ENCODE data around the gene SH3PXD2A.

Gene SH3PXD2A, protein sequence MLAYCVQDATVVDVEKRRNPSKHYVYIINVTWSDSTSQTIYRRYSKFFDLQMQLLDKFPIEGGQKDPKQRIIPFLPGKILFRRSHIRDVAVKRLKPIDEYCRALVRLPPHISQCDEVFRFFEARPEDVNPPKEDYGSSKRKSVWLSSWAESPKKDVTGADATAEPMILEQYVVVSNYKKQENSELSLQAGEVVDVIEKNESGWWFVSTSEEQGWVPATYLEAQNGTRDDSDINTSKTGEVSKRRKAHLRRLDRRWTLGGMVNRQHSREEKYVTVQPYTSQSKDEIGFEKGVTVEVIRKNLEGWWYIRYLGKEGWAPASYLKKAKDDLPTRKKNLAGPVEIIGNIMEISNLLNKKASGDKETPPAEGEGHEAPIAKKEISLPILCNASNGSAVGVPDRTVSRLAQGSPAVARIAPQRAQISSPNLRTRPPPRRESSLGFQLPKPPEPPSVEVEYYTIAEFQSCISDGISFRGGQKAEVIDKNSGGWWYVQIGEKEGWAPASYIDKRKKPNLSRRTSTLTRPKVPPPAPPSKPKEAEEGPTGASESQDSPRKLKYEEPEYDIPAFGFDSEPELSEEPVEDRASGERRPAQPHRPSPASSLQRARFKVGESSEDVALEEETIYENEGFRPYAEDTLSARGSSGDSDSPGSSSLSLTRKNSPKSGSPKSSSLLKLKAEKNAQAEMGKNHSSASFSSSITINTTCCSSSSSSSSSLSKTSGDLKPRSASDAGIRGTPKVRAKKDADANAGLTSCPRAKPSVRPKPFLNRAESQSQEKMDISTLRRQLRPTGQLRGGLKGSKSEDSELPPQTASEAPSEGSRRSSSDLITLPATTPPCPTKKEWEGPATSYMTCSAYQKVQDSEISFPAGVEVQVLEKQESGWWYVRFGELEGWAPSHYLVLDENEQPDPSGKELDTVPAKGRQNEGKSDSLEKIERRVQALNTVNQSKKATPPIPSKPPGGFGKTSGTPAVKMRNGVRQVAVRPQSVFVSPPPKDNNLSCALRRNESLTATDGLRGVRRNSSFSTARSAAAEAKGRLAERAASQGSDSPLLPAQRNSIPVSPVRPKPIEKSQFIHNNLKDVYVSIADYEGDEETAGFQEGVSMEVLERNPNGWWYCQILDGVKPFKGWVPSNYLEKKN

GRCh38 chr10:103855424-103855823, at the start of gene SH3PXD2A:
TSS of gene SH3PXD2A (minus strand) at chr10:103855576. CDS start at chr10:103855266, 310 bp downstream.
- DNase-seq = peak; percentile 78

GRCh38 chr10:103901299-103901698, 45.9 kb upstream of the SH3PXD2A start:
- DNase-seq = no peak

- no peak for DNase-seq
Observed at GRCh38 chr10:103899312-103899711, 43.9 kb upstream of the SH3PXD2A start.

GRCh38 chr10:103897241-103897774, 41.9 kb upstream of the SH3PXD2A start:
- DNase-seq = no peak

DNA sequence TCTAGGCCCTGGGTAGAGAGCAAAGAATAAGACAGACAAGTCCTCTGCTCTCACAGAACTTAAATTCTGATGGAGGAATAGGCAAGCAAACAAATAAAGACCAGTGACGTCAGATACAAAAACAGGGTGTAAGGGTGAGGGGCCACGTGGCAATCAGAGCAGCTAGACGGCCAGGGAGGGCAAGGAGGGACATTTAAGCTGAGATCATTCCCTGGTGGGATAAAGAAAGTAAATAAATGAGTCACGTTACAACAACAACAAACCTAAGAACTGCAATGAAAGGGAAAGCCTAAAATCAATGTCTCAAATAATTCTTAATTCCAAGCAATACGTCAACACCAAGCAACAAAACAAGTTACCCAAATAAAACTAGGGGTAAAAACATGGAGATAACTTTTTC, 40.8 kb upstream of the SH3PXD2A start:
- no peak for DNase-seq

DNA sequence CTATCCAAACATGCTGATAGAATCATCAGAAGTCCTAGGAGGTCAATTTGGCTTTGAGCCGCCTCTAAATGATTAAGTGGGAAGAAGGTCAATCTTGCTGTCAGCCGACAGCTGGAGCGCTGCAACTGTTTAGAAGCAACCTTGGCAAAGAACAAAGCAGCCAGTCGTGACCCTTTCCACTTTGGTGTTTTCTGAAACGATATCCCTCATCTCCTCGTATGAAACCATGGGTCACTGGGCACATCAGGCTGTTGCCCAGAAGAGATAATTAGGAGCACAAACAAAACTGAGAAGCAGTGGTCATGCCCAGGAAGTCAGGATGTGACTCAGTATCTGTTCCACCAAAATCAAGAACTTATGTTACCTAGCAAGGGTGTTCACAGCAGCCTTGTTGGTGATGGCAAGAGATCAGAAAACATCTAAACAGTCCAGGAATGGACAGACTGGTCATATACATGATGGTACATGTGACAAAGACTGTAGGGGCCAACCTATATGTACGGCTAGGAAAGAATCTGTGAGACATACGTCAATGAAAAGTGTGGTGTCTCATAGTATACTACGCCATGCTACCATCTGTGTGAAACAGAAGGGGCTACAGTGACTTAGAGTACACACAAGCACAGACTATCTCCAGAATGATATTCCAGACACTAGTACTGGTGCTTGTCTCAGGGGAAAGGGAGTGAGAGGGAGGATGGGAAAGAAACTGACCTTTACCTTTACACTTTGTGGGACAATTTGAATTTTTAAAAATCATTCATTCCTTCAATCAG, 40.2 kb upstream of the SH3PXD2A start:
- DNase-seq = no peak

GRCh38 chr10:103894441-103894864, 39.1 kb upstream of the SH3PXD2A start:
- peak; percentile 58 for DNase-seq

GRCh38 chr10:103893817-103894216, 38.4 kb upstream of the SH3PXD2A start:
- no peak for DNase-seq

DNA sequence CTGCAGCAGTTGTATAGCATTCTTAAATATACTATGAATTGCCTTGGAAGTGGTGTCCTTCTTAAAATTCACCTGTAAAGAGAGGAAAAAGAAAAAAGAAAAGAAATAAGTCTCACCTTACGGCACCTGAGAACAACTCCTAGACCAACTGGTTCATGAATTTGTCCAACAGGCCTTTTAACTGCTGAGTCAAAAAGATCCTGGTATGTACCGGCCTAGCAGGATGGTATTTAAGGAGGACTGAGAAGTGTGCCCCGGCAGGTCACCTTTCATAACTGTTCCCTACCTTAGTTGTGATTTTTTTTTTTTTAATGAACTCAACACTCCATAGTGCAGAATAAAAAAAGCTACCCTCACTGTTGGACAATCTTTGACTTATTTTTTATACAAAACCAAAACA, 36.8 kb upstream of the SH3PXD2A start:
- no peak for DNase-seq

DNA sequence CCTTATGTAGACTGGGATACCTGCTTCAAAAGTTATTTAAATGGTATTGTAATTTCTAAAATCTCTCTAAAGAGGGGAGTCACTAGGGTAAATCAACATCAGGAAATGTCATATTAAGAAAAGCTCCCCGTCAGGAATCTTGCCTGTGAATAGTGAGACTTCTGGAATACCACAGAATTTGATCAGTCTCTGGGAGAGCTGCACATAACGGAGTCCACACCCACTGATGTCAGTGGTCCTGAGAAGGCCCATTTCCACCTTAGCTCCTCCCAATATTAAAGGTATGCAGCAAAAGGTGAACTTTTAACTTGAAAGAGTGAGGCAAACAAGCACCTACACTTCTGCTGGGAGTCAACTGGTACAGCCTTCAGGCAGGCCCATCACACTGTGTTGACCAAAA, 35.3 kb upstream of the SH3PXD2A start:
- no peak for DNase-seq

DNA sequence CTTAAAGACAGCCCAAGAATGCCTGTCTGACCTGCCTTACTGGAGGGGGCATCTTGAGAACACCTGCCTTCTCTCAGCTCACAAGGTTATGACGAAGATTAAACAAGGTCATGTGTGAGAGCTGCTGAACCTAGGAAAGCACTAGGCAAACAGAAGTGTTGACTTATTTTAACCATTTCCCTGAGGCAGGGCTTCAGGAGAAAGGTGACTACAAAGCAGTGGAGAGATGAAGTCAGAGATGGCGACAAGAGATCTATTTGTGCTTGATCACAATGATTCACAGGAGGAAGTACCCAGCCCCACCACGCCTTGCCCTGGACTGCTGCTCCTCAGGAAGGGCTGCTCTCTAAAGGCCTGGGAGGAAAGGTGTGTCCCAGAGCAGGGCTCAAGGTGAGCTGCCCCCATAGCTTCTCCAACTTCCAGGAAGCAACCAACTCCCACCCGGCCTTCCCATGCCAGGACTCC, 34.9 kb upstream of the SH3PXD2A start:
- no peak for DNase-seq

DNA sequence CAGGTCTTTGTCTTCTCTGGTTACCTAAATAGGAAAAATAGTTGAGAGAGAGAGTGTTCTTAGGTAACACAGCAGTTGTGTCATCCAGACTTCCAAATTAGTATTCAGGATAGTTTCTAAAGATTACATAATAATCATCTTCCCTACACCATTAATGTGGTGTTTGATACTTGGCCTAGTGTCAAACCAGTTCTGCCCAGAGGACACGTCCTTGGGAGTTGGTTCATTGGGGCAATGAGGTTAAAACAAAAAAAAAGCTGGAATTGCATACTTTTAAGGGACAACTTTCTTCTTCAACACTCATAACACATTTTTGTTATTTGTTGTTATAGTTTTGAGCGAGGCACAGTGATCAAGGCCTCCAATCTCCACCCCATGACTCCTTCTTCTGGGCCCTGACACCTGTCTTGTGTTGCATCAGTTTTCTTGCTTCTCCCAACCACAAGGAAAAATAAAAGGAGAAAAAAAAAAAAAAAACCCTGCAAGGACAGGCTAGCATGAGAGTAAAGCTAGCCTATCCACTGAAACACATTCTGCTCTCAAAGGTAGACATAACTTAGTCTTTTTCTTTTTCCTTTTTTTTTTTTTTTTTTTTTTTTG, 33.8 kb upstream of the SH3PXD2A start:
- no peak for DNase-seq

DNA sequence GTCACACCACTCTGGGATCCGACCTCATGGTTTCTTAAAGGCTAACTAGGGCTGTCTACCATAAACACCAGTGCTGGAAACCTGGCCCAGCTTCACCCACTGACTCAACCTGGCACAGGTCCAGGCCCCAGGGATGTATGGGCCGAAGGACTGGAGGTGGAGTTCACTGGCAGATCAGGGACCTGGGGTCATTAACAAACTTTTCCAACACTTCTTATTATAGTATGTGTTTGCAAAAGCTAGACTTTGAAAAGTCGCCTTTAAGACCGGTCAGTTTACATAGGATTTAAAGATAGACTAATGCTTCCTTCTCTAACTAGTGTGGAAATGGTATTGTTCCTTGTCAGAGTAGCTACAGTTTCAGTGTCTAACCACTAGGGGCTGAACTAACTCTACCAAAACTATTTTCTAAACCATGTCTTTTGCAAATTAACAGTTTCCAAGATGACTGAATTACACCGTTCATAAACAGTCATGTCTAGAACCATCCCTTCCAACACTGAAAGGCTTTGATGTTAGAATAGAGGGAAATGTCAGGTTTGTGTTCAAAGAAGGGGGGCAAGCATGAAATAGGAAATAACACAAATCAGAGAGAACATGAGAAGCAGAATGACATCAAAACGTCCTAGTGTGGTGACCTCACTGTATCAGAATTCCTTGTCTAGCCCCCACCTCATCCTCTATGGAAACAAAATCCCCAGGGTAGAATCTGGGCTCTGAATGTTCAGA, 32.9 kb upstream of the SH3PXD2A start:
- DNase-seq = peak; percentile 86

DNA sequence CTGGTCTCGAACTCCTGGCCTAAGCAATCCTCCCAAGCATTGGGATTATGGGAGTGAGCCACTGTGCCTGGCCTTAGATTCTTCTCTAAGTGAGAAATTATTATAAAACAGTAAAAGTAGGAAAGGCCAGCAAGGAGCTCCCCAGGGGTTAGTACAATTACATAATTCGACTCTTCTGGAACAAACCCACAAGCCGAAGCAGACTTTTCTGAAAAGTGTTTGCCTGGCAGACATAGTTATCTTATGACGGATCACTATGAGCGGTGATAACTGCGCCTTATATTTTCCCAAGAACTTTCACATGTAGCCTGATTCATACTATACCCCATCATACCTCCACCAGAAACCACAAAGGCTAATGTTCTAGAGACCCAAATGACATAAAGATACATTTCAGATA, 30.2 kb upstream of the SH3PXD2A start:
- DNase-seq = no peak

- DNase-seq = peak; percentile 53
Observed at GRCh38 chr10:103884681-103885139, 29.3 kb upstream of the SH3PXD2A start.

GRCh38 chr10:103882285-103883007, 27.1 kb upstream of the SH3PXD2A start:
- no peak for DNase-seq

DNA sequence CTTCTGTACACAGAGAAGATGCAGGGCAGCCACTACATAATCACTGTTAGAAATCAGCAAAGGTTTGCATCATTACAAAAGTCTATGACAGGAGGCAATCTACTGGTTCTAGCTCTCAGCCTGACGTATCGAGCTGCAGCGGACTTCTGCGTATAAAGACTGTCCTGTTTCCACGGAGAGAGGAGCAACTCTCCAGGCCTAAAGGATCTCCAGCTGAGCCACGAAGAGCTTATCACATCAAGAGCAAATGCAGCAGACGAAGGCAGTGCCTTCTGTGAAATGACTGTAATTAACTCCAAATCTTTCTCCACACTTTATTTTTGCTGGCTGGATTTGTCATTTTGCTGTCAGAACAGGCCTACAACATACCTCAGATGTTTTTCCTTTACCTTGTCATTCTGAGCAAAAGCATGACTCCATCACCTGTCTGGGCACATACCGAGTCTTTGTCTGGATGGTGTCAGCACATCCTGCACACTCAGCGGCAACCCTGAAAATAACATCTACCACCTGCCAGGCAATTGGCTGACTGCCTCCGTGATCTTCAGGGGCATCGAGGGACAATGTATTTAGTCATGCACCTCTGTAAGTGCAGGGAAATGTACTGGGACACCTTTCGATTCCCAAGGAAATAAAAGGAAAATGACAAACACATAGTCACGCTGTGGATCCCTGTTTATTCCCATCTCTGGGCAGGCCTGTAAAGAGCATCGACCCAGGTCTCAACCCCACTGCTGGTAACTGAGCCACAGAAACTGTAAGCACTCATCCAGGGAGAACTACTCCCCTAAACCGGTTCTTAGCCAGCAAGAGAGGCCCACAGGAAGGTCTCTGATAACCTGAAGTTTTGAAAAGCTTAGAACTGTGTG, 26.3 kb upstream of the SH3PXD2A start:
- no peak for DNase-seq

DNA sequence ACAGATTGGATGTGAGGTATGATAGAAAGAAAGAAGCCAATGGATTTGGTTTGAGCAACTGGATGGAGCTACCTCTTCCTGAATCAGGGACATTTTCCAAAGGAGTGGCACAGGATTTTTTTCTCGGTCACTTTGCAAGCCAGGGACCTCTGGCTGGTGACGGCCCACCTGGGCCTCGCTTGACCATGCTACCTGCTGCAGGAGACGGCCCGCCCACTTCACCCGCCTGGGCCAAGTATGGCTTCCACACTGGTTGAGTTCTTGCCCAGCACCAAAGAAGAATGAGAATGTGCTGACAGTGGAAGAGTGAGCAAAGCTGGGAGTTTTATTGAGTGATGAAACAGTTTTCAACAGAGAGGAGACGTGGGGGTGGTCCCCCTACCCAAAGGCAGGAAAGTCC, 24.5 kb upstream of the SH3PXD2A start:
- DNase-seq = no peak

DNA sequence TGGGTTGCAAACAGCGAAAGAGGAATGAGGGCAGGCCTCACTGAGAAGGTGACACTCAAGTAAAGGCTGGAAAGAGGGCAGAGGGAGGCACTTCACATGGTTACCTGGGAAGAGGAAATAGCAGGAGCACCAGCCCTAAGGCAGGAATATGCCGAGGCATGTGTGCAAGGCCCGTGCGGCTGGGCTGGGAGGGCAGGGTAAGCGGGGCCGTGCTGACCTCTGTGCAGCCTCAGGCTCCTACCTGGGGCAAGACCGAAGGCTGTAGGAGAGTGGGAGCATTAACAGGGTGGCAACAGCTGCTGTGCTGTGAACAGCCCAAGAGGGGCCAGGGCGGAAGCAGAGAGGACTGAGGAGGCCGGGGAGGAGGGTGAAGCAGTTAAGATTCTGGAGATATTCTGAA, 24.0 kb upstream of the SH3PXD2A start:
- no peak for DNase-seq

Measured in femur (tissue), 1 donor.